NCI-H128 (cell line): Measurements from ENCODE around the gene NXPH2.
A peak's percentile ranks its signal among the peaks of the same experiment; 100 is the strongest.

ENCODE experiments used
- DNase-seq: peaks from one replicate; lab custom pipeline; 2025; ENCODE audit not compliant: unreplicated experiment; lab: John Stamatoyannopoulos, UW

NXPH2 gene

GRCh38 chr2:138779781-138780445 lies at the start of gene NXPH2:
Gene NXPH2, minus strand, starts transcription at chr2:138780390. Its CDS starts 149 bp downstream, at chr2:138780241.
- DNase-seq: no peak

- DNase-seq: no peak
These were observed 49.2 kb upstream of the NXPH2 start for GRCh38 chr2:138829326-138829919.

GRCh38 chr2:138827426-138828054 lies 47.4 kb upstream of the NXPH2 start:
- DNase-seq: no peak

- DNase-seq: peak; percentile 7
These were observed 43.5 kb upstream of the NXPH2 start for GRCh38 chr2:138823666-138824065.

GRCh38 chr2:138819964-138820363 lies 39.8 kb upstream of the NXPH2 start:
- no peak for DNase-seq

- DNase-seq: peak; percentile 7
These were observed 38.4 kb upstream of the NXPH2 start for GRCh38 chr2:138818556-138818955.

- no peak for DNase-seq
These were observed 34.1 kb upstream of the NXPH2 start for GRCh38 chr2:138814123-138814898.

- DNase-seq: no peak
These were observed 31.2 kb upstream of the NXPH2 start for GRCh38 chr2:138811431-138811830.

GRCh38 chr2:138794724-138795123 lies 14.5 kb upstream of the NXPH2 start:
- no peak for DNase-seq

GRCh38 chr2:138787053-138787666 lies 7.0 kb upstream of the NXPH2 start:
- DNase-seq: peak; percentile 0

GRCh38 chr2:138782383-138782782 lies 2.2 kb upstream of the NXPH2 start:
- no peak for DNase-seq

- no peak for DNase-seq
These were observed 718 bp upstream of the NXPH2 start for GRCh38 chr2:138780908-138781307.

GRCh38 chr2:138780446-138780880 lies 273 bp upstream of the NXPH2 start:
- DNase-seq: no peak

GRCh38 chr2:138779406-138779780 lies 797 bp downstream of the NXPH2 start:
- no peak for DNase-seq

- DNase-seq: no peak
These were observed 2.2 kb downstream of the NXPH2 start for GRCh38 chr2:138777996-138778395.

- DNase-seq: no peak
These were observed 4.5 kb downstream of the NXPH2 start for GRCh38 chr2:138775736-138776135.

- DNase-seq: no peak
These were observed 8.7 kb downstream of the NXPH2 start for GRCh38 chr2:138771534-138771933.

GRCh38 chr2:138767101-138767500 lies 13.1 kb downstream of the NXPH2 start:
- no peak for DNase-seq

- DNase-seq: no peak
These were observed 13.7 kb downstream of the NXPH2 start for GRCh38 chr2:138766464-138766863.

GRCh38 chr2:138763971-138764370 lies 16.2 kb downstream of the NXPH2 start:
- no peak for DNase-seq

- no peak for DNase-seq
These were observed 17.7 kb downstream of the NXPH2 start for GRCh38 chr2:138762533-138762932.
